Amniotic stem cell (primary cell): ENCODE results near the gene SGK1.
"Not testable (repeated sequence)": the region's sequence is repeated elsewhere in the genome, so short reads cannot be mapped to it uniquely, and the experiment has no call there.

ENCODE experiments used
- DNase-seq: peaks from one replicate; lab custom pipeline; 2025; lab: John Stamatoyannopoulos, UW

Gene SGK1

DNA sequence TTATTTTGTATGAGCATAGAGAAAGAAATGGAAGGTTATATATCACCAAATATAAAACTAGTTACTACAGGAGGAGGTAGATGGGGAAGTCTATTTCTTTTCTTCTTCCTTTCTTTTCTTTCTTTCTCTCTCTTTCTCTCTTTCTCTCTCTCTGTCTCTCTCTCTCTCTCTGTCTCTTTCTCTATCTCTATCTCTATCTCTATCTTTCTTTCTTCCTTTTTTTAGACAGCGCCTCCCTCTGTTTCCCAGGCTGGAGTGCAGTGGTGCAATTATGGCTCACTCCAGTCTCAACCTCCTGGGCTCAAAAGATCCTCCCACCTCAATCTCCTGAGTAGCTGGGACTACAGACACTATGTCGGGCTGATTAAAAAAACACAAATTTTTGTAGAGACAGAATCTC, 10.2 kb upstream of the SGK1 start:
- no peak for DNase-seq

DNA sequence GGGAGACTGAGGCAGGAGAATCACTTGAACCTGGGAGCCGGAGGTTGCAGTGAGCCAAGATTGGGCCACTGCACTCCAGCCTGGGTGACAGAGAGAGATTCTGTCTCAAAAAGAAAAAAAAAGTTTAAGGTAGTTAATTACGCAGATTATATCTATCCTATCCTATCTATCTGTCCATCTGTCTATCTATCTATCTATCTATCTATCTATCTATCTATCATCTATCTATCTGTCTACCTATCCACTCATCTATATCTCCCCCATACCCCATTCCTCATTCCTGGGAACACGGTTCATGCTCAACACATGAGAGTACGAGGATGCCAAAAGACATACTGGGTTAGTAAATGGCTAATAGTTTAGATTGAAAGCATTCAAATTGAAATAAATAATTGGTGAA, 8.3 kb upstream of the SGK1 start:
- not testable (repeated sequence) for DNase-seq

DNA sequence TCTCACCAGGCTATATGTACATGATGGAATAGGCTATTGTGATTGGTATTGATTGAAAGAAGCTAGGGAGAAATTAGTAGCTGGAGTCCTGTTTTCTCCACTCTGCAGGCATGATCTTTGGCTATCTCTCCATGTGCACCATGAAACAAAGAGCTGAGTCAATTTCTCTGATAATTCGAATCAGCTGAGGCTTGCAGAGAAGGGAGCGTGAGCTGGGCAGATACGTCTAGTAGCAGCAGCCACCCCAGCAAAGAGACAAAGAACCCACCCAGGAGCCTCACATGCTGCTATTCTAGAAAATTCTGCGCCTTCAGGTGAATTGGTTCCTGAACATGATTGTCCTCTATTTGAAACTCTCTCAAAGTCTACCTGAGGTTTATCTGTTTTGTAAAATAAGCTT, 6.9 kb upstream of the SGK1 start:
- DNase-seq = no peak

DNA sequence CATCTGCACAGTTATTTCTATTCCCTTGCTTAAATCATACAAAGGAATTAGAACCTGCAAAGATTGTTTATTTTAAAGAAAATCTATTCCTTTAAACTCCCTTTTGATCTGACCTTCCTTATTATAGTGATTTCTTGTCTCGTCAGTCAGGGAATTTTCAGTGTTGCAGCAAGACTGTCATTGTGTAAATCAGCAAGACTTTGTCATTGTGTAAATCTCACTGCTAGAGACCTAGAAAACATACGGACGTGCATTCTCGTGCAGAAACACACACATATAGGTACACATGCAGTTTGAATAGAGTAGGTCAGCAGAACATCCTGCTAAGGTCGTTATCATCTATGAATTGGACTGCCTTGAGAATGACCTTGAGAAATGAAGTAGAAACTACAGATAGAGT, 6.2 kb upstream of the SGK1 start:
- no peak for DNase-seq

DNA sequence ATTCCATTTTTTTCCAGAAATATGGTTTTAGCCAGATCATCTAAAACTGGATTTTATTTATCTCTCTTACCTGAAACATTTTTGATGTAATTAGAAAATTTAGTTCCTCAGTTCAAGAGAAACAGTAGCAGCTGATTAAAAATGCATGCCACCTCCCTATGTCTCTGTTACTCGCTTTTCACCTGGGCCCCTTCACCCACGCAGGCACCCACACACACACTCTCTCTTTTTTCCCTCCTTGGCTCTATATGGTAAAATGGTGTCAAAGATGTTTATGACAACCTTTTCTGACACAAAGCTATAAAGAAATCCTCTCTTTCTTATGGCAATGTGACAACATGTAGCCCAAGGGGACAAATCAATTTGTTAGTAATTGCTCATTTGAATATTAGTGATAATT, 5.8 kb upstream of the SGK1 start:
- no peak for DNase-seq

DNA sequence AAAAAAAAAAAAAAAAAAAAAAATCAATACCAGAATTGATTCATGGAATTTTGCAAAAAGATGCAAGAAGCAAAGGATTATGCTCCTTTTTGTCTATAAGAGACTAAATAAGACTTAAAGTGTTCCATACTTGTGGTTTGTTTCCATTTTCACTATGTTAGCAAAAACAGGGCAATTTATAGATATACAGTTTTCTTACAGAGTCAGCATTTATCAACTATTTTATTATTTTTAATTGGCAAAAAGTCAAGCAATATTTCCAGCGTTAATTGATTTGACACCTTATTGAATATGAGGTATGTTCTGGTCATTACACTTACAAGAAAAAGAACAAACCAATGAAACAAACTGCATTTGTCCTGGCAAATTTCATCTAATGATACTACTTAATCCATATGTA, 5.4 kb upstream of the SGK1 start:
- DNase-seq = no peak

DNA sequence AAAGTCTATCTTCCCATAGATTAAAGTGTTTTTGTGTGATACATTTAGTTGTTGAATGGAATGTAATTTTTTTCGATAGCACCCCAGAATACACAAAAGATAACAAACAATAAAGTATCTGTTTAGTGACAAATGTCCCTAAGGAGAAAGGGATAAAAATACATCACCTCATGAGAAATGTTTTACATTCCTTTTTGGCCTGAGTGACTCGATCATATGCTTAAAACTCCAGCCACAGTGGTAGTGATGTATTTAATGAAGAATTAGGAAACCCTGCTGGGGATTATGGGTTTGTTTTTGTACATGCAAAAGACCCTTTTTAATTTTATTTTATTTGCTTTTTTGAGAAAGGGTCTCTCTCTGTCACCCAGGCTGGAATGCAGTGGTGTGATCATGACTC, 4.3 kb upstream of the SGK1 start:
- DNase-seq = no peak

DNA sequence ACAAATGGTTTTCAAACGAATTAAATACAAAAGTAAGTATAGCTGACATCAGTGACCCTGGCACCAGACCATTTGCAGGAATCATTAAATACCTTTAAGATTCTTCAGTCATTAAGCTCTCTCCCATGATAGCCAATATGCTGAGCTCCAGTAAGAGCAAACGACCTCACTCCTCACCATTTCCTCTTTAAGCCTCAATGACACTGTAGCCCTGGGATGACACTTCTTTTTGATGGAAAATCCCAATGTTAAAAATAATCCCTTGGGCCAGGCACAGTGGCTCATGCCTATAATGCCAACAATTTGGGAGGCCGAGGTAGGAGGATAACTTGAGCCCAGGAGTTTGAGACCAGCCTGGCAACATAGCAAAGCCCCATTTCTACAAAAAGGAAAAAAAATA, 3.3 kb upstream of the SGK1 start:
- DNase-seq = no peak

DNA sequence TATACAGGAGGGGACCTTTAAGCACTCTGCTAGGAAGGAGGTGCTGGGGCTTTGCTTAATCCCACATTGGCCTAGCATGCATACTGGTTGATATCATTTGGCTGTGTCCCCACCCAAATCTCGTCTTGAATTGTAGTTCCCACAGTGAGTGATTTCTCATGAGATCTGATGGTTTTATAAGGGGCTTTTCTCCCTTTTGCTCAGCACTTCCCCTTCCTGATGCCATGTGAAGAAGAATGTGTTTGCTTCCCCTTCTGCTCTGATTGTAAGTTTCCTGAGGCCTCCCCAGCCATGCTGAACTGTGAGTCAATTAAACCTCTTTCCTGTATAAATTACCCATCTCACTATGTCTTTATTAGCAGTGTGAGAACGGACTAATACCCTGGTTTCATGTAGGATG, 1.8 kb upstream of the SGK1 start:
- DNase-seq = not testable (repeated sequence)

DNA sequence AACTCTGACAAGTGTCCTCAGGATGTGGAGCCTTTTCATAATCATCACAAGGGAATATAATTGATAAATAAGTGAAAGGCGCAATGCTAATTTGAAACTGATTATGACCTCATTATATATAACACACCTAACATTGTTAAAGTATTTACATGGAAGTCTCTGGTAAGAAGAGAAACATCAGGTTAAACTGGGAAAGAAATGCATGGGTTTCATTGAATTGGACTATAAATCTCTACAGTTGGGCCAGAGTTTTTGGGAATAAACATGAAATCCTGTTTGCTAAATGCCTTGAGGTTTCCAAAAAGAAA, 1.0 kb upstream of the SGK1 start:
- DNase-seq = no peak

DNA sequence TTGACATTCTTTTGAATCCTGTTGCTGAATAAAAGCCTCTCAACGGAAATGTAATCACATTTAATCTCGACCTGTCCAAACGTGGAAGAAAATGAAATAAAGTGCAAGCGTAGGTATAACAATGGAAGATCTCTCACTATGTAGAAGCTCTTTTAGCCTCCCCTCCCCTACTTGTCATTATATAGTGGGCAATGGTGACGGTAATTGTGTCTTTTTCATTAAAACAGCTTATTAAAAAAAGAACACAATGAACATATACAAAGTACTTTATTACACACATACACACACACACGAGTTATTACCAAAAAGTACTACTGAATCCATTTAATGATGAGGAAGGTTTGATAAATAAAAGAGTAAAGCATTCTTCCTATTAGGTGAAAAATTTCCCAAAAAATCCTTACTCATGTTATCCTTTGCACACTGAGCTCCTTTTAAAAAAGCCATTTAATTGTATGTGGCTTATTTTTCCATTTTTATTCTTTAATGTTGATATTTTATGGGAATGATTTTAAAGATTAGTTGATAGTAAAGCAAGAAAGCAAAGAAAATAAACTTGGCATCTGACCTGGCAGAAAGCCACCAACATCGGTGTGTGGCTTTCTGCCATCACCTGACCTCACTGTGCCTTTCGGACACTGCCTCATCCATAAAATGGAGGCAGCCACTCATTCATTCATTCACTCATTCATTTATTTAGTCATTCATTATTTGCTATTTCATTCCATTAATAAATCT, 493 bp upstream of the SGK1 start:
- DNase-seq = no peak

DNA sequence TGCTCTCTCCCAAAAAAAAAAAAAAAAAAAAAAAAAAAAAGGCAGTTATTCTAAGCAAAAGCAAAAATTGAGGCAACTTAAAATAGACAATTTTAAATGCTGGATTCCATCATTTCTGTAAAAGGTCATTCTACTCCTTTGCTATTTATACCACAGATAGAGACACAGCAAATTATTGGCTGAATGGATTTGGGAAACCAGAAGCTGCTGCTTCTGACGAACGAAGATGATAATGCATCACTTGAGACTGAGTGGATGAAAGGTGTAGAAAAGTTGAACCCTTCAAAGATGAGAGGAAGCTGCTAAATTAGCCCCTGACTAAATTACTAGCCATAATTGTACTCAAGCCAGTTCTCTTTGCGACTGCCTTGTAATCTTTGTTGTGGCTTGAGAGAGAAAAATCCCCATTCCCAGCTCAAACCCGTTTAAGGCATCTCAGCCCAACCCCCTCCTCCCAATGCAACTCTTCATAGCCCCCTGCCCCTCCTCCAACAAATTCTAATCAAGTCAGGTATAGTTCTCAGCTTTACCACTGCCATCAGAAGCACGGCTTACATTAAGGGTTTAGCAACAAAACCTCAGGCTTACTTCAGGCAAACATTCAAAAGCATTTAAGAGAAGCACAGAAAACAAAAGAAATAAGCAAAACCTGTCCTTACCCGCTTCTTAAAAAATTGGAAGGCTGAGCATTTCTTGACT, 1.0 kb downstream of the SGK1 start:
- no peak for DNase-seq

DNA sequence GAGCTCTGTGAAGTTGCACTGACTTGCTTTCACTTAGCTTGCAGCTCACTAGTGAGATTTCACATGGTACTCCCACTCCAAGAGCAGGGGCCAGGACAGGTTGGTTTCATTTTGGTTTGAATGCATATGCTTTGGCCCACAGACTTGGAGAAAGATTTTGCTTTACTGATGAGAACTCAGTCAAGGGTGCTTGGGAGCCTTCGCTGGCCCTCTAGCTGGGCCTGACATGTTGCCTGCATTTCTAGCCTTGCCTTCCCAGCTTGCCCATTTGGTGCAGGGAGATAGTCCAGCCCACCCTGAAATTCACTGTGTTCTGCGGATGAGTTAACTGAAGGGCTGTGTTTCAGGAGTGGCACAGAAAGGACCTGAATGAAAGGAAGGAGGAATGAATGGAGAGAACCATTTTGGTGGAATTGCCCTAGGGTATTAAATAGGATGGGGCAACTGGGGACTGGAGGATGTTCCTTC, 1.9 kb downstream of the SGK1 start:
- DNase-seq = no peak

DNA sequence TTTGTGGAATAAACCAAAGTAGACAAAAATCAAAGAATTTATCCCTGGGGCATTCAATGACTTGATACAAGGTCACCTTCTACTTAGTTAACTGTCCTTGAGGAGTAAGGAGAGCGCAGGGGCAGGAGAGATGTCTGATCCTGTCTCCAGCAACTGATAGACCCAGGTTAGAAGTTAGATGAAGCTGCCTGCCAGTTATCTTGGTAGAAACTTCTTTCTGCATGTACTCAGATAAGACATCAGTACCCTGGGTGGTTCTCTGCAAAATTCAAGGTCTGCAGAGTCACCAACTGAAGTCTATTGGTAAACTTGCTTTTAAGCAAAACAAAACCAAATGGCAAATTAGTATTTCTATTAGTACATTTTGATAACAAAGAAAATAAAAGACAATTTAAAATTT, 2.7 kb downstream of the SGK1 start:
- DNase-seq = no peak

DNA sequence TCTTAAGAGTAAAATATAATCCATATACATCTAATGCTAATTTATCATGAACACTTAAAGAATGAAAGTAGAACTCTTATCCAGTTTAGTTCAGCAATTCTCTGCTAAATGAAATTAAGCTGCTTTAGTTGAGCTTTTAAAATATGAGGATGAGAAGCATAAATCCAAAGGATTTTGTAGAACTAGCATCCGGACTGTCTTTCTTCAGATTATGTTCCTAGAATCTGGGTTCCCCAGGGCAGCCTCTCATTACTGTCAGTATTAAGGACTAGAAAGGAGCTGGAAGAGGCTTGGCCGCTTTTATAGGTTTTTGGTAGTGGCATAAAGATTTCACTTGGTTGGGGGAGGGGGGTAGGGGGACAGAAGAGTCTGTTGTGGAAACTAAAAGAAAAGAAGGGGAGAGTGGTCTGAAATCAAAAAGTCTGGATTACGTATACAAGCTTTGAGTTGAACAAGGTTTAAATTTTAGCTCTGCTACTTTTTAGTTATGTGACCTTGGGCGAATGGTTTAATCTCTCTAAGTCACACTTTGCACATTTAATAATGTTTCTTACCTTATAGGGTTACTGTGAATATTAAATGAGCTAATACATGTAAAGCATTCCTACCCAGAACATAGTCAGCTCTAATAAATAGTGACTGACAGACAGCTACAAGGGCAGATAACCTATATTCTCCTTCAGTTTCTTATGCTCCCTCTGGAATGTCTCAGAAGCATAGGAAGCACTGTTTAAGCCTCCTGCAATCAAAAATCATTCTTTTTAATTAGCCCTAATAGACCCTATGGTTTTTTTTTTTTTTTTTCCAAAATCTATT, 3.7 kb downstream of the SGK1 start:
- no peak for DNase-seq

DNA sequence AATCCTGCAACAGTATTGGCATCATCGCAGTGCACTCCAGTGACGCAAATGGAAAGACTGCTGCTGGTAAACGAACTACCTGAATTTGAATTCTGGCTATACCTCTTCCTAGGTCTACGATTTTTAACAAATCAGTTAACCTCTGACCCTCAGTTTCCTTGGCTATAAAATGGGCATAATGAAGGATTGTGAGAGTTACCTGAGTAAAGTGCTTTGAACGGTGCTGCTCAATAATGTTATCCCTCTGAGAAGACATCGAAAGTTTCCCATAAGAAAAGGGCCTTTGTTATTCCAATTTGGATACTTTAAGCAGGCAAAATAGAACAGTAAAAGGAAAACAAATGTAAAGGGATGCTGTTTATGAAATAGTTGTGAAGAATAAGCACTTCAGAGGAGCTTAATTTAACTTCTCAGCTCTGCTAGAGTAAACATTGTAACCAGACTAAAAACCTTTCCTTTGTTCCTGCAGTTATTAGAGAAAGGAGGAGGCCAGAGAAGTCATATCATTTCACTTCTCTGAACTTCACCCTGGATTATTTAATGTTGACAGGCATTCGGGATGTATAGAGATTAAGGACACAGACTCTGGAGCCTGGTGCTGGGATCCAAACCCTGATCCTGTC, 5.8 kb downstream of the SGK1 start:
- no peak for DNase-seq

DNA sequence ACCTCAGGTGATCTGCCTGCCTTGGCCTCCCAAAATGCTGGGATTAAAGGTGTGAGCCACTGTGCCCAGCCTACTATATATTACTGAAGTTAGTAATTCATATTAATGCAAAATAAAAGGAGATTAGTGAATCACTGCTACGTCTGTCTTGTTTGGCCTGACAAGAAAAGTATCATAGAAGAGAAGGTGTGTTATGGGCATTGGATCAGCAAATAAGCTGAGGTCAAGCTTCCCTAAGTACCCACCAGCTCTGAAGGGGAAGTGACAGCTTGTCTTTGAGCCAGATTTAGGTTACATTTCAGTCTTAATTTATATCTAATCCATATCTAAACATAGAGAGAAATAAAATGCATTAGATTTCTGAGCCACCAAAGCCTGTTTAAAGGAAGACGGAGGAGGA, 7.1 kb downstream of the SGK1 start:
- DNase-seq = no peak

DNA sequence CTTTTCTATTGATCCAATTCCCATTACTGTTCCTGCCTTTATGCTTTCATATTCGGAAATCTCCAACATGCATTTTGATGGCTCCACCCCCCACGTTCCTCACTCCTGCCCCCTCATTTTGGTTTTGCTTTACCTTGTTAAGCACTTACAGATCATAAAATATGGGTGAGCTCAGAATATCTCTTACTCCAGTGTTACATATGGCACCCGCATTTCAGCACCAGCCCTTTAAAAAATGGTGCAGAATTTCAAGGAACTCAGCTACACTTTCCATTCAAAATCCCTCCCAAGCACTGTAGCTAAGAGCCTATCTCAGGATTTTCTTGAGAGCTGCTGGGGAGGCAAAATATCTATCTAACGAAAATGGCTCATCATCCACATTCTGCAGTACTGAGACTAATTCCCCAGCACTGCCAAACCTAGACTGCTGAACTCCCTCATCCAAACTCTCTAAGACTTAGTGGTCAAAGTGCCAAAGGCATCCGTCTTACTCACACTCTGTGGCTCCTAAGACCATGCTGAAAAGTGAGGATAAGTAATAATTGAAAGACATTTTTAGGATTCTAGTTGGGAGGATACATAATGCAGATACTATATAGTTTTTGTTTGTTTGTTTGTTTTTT, 7.8 kb downstream of the SGK1 start:
- no peak for DNase-seq

DNA sequence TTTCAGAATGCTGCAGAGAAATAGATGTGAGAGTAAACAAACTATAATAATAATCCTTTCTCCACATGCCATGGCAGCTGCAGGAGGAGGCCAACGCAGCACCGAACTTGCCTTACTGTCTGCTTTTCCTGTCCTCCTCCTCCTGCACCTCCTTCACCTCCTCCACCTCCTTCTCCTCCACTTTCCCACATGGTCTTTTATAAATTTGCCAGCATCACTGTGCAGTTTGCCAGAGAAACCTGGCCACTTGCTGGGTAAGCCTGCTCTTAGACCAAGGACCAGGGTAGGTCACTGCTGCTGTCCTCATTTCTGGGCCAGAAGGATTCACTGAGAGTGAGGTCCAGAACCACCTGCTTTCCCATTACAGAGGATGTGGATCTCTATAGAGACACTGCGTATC, 8.7 kb downstream of the SGK1 start:
- no peak for DNase-seq

DNA sequence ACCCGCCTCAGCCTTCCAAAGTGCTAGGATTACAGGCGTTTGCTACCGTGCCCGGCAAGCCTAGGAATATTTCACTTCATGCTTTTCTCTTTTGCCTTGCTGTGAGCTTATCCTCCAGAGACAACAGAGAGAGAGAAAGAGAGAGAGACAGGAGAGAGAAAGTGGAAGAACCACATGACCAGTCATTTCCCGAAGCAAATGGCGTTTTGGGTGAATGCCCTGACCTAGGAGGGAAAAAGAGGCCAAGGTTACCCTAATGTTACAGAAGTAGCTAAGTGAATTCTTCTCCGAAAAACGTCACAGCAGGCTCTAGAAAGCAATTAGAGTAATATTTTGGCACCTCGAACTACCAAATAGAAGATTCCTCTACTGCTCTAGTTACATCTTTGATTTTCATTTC, 9.1 kb downstream of the SGK1 start:
- no peak for DNase-seq

DNA sequence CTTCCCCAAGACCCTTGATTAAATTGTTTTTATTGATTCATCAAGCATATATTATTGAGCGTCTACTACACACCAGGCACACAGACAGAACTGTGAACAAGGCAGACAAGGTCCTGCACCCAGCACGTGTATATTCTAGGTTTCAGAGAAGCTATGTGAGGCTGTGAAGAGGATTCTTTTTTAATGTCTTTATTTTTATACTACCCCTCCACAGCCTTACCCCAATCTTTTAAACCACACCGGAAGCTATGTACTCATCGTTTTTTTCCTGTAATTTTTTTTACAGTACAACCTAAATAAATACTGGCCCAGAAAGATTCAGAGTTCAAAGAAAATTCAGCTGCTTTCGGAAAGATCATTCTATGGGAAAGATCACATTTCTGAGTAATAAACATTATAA, 10.0 kb downstream of the SGK1 start:
- DNase-seq = no peak

DNA sequence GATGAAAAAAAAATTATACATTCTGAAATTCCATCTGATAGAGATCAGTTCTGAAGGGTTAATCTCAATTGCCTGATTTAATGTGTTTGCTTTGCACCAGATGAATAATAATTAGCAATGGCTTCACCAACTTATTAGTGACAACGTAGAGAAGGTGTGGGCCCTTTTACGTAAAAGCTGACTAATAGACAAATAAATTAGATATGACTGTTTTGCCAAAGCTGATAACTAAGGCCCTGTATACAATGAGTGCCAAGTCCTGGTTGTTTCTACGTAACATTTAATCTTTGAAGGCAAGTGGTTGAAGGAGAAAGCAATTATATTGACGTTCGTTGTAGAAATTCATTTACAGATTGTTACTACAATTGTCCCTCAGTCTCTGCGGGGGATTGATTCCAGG, 10.8 kb downstream of the SGK1 start:
- DNase-seq = no peak
